DMS53 treated with DMSO at 0.1 percent for 48 hours (cell line): ENCODE measurements around the gene TXNDC12.
A peak's percentile ranks its signal among the peaks of the same experiment; 100 is the strongest.

Experiments used
- DNase-seq: peaks from one replicate; lab custom pipeline; 2025; ENCODE audit not compliant: unreplicated experiment; lab: John Stamatoyannopoulos, UW

Gene TXNDC12

GRCh38 chr1:52002038-52002917 is 52.7 kb downstream of the TXNDC12 start:
- DNase-seq, result peak; percentile 98

- no peak for DNase-seq
Measured at GRCh38 chr1:51998701-51999100, 56.3 kb downstream of the TXNDC12 start.

- DNase-seq, result no peak
Measured at GRCh38 chr1:51997974-51998382, 57.0 kb downstream of the TXNDC12 start.

- DNase-seq, result peak; percentile 84
Measured at GRCh38 chr1:51990478-51990965, 64.5 kb downstream of the TXNDC12 start, which contains the start of gene RAB3B. RAB3B (minus strand) TSS chr1:51990700; CDS start chr1:51977117, 13,583 bp downstream.

GRCh38 chr1:51989582-51990477 is 65.2 kb downstream of the TXNDC12 start:
- DNase-seq, result no peak

- no peak for DNase-seq
Measured at GRCh38 chr1:51988254-51988653, 66.7 kb downstream of the TXNDC12 start.

GRCh38 chr1:51986718-51987117 is 68.3 kb downstream of the TXNDC12 start:
- DNase-seq, result no peak

GRCh38 chr1:51982161-51982560 is 72.8 kb downstream of the TXNDC12 start:
- DNase-seq, result no peak

GRCh38 chr1:51981555-51981954 is 73.4 kb downstream of the TXNDC12 start:
- DNase-seq, result no peak

- DNase-seq, result peak; percentile 54
Measured at GRCh38 chr1:51978099-51978498, 76.9 kb downstream of the TXNDC12 start.

GRCh38 chr1:51976846-51977602 is 78.0 kb downstream of the TXNDC12 start:
- DNase-seq, result peak; percentile 99

- peak; percentile 64 for DNase-seq
Measured at GRCh38 chr1:51973587-51974474, 81.2 kb downstream of the TXNDC12 start.
